SK-N-SH treated with all-trans-retinoic acid at 6 μM for 48 hours (cell line): ENCODE results near the gene TTC39C.

Experiments
- ATAC-seq: fragments of 200-7000 bp; cut with Tn5 transposase; 3 replicates; pipeline ENCODE4 v1.9.1; 2020; ENCODE audit warnings: mild to moderate bottlenecking, moderate library complexity
- BACH2 ChIP-seq: fragments of 250-450 bp; sonication (Bioruptor Pico); IDR thresholded peaks from 2 replicates; pipeline ENCODE4 v1.9.0; 2021; ENCODE audit warnings: mild to moderate bottlenecking, borderline replicate concordance
- CSDC2 ChIP-seq: fragments of 250-450 bp; sonication (Bioruptor Pico); IDR thresholded peaks from 2 replicates; pipeline ENCODE4 v1.5.0; 2020; ENCODE audit warnings: mild to moderate bottlenecking, moderate library complexity
- GLIS3 ChIP-seq: fragments of 250-450 bp; sonication (Bioruptor Pico); IDR thresholded peaks from 2 replicates; pipeline ENCODE4 v1.5.0; 2020; ENCODE audit warnings: mild to moderate bottlenecking, moderate library complexity
- ISL1 ChIP-seq: fragments of 250-450 bp; sonication (Bioruptor Pico); IDR thresholded peaks from 2 replicates; pipeline ENCODE4 v2.1.2; 2022; ENCODE audit warnings: mild to moderate bottlenecking, moderate library complexity
- OSR1 ChIP-seq: fragments of 250-450 bp; sonication (Bioruptor Pico); IDR thresholded peaks from 2 replicates; pipeline ENCODE4 v1.8.0; 2022; ENCODE audit warnings: moderate library complexity, mild to moderate bottlenecking, inconsistent platforms
- PATZ1 ChIP-seq: fragments of 250-450 bp; sonication (Bioruptor Pico); IDR thresholded peaks from 2 replicates; pipeline ENCODE4 v1.8.0; 2020; ENCODE audit warnings: mild to moderate bottlenecking, moderate library complexity, borderline replicate concordance
- POU6F1 ChIP-seq: fragments of 250-450 bp; sonication (Bioruptor Pico); IDR thresholded peaks from 2 replicates; pipeline ENCODE4 v1.8.0; 2021; ENCODE audit warnings: low read depth, mild to moderate bottlenecking, moderate library complexity, borderline replicate concordance
- RARB ChIP-seq: fragments of 250-450 bp; sonication (Bioruptor Pico); IDR thresholded peaks from 2 replicates; pipeline ENCODE4 v1.8.0; 2021; ENCODE audit warnings: mild to moderate bottlenecking, moderate library complexity
- SNAI2 ChIP-seq: fragments of 250-450 bp; sonication (Bioruptor Pico); IDR thresholded peaks from 2 replicates; pipeline ENCODE4 v1.5.0; 2020; ENCODE audit warnings: mild to moderate bottlenecking, moderate library complexity
- TCF4 ChIP-seq: fragments of 250-450 bp; sonication (Bioruptor Pico); IDR thresholded peaks from 2 replicates; pipeline ENCODE4 v1.8.0; 2021; ENCODE audit warnings: mild to moderate bottlenecking, moderate library complexity, borderline replicate concordance
- TOX ChIP-seq: fragments of 250-450 bp; sonication (Bioruptor Pico); IDR thresholded peaks from 2 replicates; pipeline ENCODE4 v1.8.0; 2021; ENCODE audit warnings: mild to moderate bottlenecking, moderate library complexity, borderline replicate concordance
- ZFP30 ChIP-seq: fragments of 450-650 bp; formaldehyde crosslinking; IDR thresholded peaks from 2 replicates; pipeline ENCODE4 v1.5.0; 2022; ENCODE audit warnings: mild to moderate bottlenecking, moderate library complexity
- ZNF565 ChIP-seq: fragments of 450-650 bp; formaldehyde crosslinking; conservative IDR thresholded peaks from 2 replicates; pipeline ENCODE4 v1.5.0; 2020; ENCODE audit warnings: low read depth, mild to moderate bottlenecking, moderate library complexity
- TF ChIP-seq, protein P1 (sequence below): fragments of 250-450 bp; sonication (Bioruptor Pico); IDR thresholded peaks from 2 replicates; pipeline ENCODE4 v1.5.1; 2021; ENCODE audit warnings: mild to moderate bottlenecking, moderate library complexity
- TF ChIP-seq, protein P2 (sequence below): fragments of 250-450 bp; sonication (Bioruptor Pico); IDR thresholded peaks from 2 replicates; pipeline ENCODE4 v1.5.1; 2020; ENCODE audit warnings: low read depth, mild to moderate bottlenecking, moderate library complexity
- TF ChIP-seq, protein P3 (sequence below): fragments of 250-450 bp; sonication (Bioruptor Pico); IDR thresholded peaks from 2 replicates; pipeline ENCODE4 v1.5.0; 2020; ENCODE audit warnings: mild to moderate bottlenecking, moderate library complexity

TTC39C gene

GRCh38 chr18:24014986-24015638 is 558 bp downstream of the TTC39C start (continued):
- TF ChIP-seq, protein P1, sequence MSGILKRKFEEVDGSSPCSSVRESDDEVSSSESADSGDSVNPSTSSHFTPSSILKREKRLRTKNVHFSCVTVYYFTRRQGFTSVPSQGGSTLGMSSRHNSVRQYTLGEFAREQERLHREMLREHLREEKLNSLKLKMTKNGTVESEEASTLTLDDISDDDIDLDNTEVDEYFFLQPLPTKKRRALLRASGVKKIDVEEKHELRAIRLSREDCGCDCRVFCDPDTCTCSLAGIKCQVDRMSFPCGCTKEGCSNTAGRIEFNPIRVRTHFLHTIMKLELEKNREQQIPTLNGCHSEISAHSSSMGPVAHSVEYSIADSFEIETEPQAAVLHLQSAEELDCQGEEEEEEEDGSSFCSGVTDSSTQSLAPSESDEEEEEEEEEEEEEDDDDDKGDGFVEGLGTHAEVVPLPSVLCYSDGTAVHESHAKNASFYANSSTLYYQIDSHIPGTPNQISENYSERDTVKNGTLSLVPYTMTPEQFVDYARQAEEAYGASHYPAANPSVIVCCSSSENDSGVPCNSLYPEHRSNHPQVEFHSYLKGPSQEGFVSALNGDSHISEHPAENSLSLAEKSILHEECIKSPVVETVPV: no peak
- TF ChIP-seq RARB (CRISPR knock-in tag): no peak

DNA sequence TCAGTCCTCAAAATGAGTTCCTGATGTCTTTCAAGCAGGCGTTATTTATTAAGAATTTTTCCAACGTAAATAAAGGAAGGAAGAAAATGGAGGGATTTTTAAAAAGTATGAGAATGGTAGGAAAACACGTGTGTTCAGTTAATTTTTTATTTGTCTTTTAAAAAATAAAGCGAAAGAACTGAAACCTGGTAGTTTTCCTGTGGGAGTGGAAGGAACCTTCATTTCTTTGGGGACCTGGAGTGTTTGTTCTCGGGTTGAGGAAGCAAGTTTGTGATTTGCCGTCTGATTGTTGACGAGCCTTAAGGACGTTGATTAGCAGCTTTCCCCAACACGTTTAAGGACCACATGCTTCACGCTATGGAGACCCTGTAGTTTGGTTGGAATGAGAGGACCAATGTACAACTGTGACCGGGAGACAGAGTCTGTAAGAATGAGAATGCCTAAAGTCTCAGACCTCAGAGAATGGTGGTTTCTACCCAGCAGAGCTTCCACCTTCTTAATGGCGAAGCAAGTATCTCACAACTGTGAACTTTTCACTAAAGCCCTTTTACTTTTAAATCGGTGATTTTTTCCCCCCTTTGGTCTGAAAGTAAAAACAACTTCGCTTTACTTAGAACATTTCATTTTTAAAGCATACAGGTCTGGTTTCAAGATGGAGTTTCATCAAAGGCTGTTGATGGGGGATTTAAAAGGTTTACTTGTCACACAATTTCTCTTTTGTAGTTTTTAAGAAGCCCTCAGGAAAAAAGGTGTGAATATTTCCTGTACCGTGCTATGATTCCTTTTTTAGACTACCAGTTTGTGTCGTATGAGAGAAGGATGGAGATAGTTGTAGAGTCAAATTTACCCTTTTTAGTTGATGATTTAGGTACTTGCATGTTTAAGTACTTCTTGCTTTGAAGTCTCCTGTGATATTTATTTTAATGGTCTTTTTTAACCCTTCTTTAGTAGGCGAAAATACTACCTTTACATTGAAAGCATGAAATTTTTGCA is 1.4 kb downstream of the TTC39C start:
- no peak for ATAC-seq
- no peak for TF ChIP-seq TOX
- TF ChIP-seq, protein P2, sequence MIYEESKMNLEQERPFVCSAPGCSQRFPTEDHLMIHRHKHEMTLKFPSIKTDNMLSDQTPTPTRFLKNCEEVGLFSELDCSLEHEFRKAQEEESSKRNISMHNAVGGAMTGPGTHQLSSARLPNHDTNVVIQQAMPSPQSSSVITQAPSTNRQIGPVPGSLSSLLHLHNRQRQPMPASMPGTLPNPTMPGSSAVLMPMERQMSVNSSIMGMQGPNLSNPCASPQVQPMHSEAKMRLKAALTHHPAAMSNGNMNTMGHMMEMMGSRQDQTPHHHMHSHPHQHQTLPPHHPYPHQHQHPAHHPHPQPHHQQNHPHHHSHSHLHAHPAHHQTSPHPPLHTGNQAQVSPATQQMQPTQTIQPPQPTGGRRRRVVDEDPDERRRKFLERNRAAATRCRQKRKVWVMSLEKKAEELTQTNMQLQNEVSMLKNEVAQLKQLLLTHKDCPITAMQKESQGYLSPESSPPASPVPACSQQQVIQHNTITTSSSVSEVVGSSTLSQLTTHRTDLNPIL (CRISPR knock-in tag): no peak
- no peak for TF ChIP-seq GLIS3 (CRISPR knock-in tag)

DNA sequence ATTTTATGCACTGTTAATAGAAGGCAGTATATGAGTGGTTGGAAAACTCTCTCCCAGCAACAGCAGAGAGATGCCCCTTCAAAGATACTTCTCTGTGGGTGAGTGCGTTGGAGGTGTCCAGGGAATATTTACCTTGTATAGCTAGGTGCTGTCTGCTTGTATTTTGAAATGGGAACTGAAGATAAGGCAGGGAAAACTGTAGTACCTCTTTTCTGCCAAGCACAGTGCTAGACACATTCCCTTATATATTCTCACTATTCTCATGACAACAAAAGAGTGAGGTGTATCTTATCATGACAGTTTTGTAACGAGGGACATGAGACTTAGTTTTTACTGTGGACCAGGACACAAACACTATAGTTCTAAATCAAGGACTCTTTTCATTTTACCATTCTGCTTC is 2.1 kb downstream of the TTC39C start:
- TF ChIP-seq, protein P1: no peak
- TF ChIP-seq BACH2 (no peak), ZNF565 (no peak), TCF4 (CRISPR knock-in tag) (no peak), SNAI2 (CRISPR knock-in tag) (no peak), CSDC2 (no peak), ISL1 (CRISPR knock-in tag) (no peak)
- TF ChIP-seq, protein P2 (CRISPR knock-in tag): no peak
- TF ChIP-seq, protein P3, sequence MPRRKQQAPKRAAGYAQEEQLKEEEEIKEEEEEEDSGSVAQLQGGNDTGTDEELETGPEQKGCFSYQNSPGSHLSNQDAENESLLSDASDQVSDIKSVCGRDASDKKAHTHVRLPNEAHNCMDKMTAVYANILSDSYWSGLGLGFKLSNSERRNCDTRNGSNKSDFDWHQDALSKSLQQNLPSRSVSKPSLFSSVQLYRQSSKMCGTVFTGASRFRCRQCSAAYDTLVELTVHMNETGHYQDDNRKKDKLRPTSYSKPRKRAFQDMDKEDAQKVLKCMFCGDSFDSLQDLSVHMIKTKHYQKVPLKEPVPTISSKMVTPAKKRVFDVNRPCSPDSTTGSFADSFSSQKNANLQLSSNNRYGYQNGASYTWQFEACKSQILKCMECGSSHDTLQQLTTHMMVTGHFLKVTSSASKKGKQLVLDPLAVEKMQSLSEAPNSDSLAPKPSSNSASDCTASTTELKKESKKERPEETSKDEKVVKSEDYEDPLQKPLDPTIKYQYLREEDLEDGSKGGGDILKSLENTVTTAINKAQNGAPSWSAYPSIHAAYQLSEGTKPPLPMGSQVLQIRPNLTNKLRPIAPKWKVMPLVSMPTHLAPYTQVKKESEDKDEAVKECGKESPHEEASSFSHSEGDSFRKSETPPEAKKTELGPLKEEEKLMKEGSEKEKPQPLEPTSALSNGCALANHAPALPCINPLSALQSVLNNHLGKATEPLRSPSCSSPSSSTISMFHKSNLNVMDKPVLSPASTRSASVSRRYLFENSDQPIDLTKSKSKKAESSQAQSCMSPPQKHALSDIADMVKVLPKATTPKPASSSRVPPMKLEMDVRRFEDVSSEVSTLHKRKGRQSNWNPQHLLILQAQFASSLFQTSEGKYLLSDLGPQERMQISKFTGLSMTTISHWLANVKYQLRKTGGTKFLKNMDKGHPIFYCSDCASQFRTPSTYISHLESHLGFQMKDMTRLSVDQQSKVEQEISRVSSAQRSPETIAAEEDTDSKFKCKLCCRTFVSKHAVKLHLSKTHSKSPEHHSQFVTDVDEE (CRISPR knock-in tag): no peak
- peak; percentile 36; the same call in 2 of the 3 replicates for ATAC-seq

GRCh38 chr18:24018299-24018886 is 3.8 kb downstream of the TTC39C start:
- no peak for TF ChIP-seq ZFP30 (CRISPR knock-in tag)
- TF ChIP-seq GLIS3 (CRISPR knock-in tag): no peak
- TF ChIP-seq POU6F1: no peak
- no peak for TF ChIP-seq PATZ1 (CRISPR knock-in tag)
- TF ChIP-seq OSR1 (CRISPR knock-in tag): no peak
- TF ChIP-seq, all 23 proteins: peak for 0
- ATAC-seq: no peak
